ENCODE data around the gene TMEM229A. TPM values are rescaled to one million over a fixed set of nuclear protein-coding genes. Genes with fewer than 3 reads are reported as not detected.
"Not testable (repeated sequence)": the region's sequence is repeated elsewhere in the genome, so short reads cannot be mapped to it uniquely, and the experiment has no call there.

Gene TMEM229A
- total RNA-seq, 1 donor, result not detected

DNA sequence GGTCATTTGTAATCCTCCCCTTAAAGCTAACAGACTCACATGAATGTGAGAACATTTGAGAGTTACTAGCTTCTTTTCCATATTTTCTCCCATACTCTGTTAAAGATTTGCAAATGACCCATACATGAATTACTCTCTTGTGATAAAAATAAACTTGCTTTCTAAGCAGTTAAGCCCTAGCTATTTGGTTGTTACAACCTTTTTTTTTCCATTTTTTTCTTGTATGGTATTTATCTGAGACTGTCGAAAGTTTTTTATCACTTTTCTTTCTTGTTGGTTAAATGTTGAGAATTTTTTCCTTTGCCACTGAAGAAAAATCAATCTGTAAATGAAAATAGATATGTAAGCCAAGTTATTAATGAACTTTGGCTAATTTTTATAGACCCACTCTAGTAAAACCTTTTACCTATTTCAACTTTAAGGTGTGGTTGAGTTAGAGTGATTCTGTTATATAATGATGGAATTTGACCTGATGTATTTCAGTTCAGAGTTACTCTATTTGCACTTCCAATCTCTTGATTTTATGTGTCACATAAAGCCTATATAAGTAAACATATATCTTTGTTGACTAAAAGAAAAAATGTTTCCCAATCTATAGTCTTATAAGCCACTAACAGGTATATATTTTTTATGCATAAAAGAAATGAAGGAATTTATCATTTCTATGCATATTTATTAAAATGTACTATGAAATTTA lies 19.0 kb upstream of the TMEM229A start:
- no peak overlapping the region for H3K4me3 ChIP-seq (ENCODE audit: low read depth, low read length)
- DNase-seq (ENCODE audit: low read depth), result no peak
- TF ChIP-seq, protein P1, sequence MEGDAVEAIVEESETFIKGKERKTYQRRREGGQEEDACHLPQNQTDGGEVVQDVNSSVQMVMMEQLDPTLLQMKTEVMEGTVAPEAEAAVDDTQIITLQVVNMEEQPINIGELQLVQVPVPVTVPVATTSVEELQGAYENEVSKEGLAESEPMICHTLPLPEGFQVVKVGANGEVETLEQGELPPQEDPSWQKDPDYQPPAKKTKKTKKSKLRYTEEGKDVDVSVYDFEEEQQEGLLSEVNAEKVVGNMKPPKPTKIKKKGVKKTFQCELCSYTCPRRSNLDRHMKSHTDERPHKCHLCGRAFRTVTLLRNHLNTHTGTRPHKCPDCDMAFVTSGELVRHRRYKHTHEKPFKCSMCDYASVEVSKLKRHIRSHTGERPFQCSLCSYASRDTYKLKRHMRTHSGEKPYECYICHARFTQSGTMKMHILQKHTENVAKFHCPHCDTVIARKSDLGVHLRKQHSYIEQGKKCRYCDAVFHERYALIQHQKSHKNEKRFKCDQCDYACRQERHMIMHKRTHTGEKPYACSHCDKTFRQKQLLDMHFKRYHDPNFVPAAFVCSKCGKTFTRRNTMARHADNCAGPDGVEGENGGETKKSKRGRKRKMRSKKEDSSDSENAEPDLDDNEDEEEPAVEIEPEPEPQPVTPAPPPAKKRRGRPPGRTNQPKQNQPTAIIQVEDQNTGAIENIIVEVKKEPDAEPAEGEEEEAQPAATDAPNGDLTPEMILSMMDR (IDR thresholded peaks at IDR 0.05; ENCODE audit: insufficient read depth, low read depth, low read length), result no peak

DNA sequence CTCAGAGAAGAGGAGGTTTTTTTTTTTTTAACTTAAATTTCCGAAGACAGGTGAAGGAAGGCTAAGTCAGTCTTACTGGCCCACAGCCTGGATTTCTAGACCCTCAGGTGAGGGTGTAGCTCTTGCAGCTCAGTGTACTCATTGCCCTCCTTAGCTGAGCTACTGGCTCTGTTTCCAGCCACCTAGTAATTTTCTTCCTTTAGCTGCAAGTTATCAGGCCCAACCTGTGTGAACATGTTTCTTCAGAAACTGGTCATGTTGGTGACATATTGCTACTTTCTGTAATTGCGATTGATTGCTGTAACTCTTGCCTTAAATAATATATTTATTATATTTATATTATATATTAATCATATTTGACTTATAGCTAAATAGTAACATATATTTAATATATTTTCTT lies 10.0 kb upstream of the TMEM229A start:
- TF ChIP-seq, protein P1 (IDR thresholded peaks at IDR 0.05; ENCODE audit: insufficient read depth, low read depth, low read length), result no peak
- no peak overlapping the region for H3K4me3 ChIP-seq (ENCODE audit: low read depth, low read length)
- DNase-seq (ENCODE audit: low read depth), result no peak

DNA sequence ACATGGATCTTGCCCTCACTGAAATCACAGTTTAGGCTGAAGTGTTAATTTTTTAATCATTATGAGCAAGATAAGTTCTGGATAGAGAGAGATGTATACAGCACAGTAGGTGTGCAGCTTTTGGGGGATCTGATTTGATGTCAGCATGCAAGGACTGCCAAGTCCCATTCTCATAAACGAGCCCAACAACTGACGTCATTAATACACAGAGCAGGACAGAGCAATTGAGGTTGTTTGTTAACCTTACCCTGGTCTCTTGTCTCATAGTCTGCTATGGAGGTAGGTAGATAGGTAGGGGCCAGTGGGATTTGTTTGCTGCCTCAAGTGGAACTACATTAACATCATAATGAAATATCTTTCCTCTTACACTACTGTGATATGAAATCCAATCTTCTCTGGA lies 8.6 kb upstream of the TMEM229A start:
- TF ChIP-seq, protein P1 (IDR thresholded peaks at IDR 0.05; ENCODE audit: insufficient read depth, low read depth, low read length), result no peak
- no peak for DNase-seq (ENCODE audit: low read depth)
- H3K4me3 ChIP-seq (ENCODE audit: low read depth, low read length), result no peak overlapping the region

DNA sequence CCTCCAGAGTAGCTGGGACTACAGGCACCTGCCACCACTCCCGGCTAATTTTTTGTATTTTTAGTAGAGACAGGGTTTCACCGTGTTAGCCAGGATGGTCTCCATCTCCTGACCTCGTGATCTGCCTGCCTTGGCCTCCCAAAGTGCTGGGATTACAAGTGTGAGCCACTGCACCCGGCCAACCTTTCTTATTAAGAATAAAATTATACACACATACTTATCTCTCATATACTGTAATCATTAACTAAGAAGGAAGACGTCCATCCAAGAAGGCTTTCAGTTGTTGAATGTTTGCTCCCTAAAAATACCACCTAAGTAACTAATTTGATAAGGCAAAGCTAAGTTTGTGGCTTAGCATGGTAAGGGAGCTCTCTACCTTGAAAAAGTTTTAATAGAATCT lies 5.0 kb upstream of the TMEM229A start:
- DNase-seq (ENCODE audit: low read depth), result not testable (repeated sequence)

DNA sequence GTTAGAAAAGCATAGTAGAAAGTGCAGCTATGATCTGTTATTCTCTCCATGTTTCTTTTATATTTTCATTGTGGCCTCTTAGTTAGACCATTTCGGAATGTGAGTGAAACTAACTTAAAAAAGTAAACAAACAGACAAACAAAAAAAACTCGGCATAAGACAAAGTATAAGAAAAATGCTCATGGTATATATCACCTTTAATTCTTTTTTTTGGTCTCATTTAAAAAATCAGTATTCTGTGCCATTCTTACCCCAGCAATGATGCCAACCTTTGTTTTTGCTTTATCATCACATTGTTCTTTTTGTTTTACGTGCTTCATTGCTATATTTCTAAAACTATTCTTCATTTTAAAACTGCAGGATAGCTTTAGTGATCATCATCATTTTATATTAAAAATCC lies 2.8 kb upstream of the TMEM229A start:
- no peak for DNase-seq (ENCODE audit: low read depth)
- no peak overlapping the region for H3K4me3 ChIP-seq (ENCODE audit: low read depth, low read length)
- TF ChIP-seq, protein P1 (IDR thresholded peaks at IDR 0.05; ENCODE audit: insufficient read depth, low read depth, low read length), result no peak

More for the DNA sequence above, 5.0 kb upstream of the TMEM229A start:
- not testable (repeated sequence) for H3K4me3 ChIP-seq (ENCODE audit: low read depth, low read length)

DNA sequence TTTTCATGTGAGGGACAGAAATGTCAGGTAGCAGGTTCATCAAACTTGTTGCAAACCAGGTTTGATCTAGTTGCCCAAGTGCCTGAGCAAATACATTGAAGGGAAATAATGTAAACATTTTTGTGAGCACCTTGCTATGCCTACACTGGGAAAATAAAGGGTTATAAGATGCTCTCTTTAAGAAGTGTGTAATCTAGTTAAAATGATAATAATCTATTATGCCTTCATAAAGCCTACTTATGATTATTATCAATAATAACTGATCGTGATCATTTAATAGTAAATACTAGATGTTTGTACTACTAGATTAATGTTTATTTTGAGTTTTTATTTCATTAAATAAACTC lies 1.9 kb upstream of the TMEM229A start:
- TF ChIP-seq, protein P1 (IDR thresholded peaks at IDR 0.05; ENCODE audit: insufficient read depth, low read depth, low read length), result no peak
- H3K4me3 ChIP-seq (ENCODE audit: low read depth, low read length), result no peak overlapping the region
- no peak for DNase-seq (ENCODE audit: low read depth)

DNA sequence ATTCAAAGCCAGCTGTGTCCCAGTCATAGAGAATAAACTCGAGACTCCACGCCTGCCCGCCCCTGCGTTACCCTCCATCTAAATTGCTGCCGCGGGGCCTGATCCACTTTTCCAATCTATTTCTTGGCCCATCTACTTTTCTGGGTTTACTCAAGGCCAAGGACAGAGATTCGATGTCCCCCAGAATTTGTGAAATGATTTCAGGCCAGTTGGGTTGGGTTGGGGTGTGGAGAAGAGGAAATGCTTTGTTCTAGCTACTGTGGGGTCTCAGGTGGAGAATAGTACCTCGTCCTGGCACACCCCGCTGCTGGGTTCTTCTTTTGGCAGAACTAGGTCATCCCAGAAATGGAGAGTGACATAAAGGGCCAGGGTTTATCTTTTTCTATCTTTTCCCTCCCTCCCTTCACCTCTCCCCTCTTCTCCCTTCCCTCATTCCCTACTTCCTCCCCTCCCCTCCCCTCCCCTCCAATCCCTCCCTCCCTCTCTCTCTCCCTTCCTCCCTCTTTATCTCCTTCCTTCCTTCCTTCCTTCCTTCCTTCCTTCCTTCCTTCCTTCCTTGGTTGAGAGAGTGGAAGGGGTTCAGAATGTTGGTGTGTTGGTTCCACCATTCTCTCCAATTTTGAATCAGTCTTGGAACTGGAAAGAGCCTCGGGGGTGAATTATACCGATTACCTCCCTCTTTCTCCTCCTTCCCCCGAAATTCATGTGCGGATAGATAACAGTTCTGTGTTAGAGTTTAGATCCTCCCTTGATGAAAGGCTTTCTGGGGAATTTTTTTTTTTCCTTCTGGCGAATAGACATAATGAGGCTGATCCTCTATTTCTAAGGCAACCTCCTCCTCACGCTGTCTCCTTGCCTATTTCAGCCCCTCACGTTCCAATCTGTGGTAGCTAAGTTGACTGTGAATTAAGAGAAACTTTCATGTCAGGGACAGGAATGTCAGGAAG lies 1.2 kb upstream of the TMEM229A start:
- H3K4me3 ChIP-seq (ENCODE audit: low read depth, low read length), result no peak overlapping the region
- DNase-seq (ENCODE audit: low read depth), result no peak
- TF ChIP-seq, protein P1 (IDR thresholded peaks at IDR 0.05; ENCODE audit: insufficient read depth, low read depth, low read length), result no peak

All from fibroblast of villous mesenchyme (primary cell).